Erythroblast (primary cell): ENCODE measurements around the gene KDSR.

ENCODE experiments used
- GATA1 ChIP-seq: IDR thresholded peaks from 2 replicates; pipeline ENCODE4 v1.6.1; 2011; ENCODE audit warnings: low read depth, mild to moderate bottlenecking, control low read depth, low read length, moderate library complexity
- POLR2A ChIP-seq: IDR thresholded peaks from 2 replicates; pipeline ENCODE4 v1.6.1; 2011; ENCODE audit warnings: mild to moderate bottlenecking, low read length

- TF ChIP-seq POLR2A (no peak), GATA1 (no peak)
These were observed 20.9 kb upstream of the KDSR start for GRCh38 chr18:63387861-63388260.
